GM18508 (cell line): Measurements from ENCODE around the gene GRIK3.

ENCODE experiments used
- ATAC-seq: cut with Tn5 transposase; IDR thresholded peaks from one replicate; pipeline ENCODE4 v1.9.1; 2021; ENCODE audit warnings: moderate number of reproducible peaks; ENCODE audit not compliant: insufficient read depth, unreplicated experiment

Gene GRIK3

GRCh38 chr1:36752891-36753361 lies 281.4 kb downstream of the GRIK3 start:
- ATAC-seq, result no peak

GRCh38 chr1:36752431-36752830 lies 281.9 kb downstream of the GRIK3 start:
- ATAC-seq, result no peak

GRCh38 chr1:36751525-36751924 lies 282.8 kb downstream of the GRIK3 start:
- ATAC-seq, result no peak

GRCh38 chr1:36748466-36748865 lies 285.8 kb downstream of the GRIK3 start:
- ATAC-seq, result no peak
